HG03520 (cell line): ENCODE results near the gene KSR2.

Experiments
- ATAC-seq: cut with Tn5 transposase; IDR thresholded peaks from one replicate; pipeline ENCODE4 v1.9.1; 2021; ENCODE audit warnings: mild to moderate bottlenecking, moderate library complexity; ENCODE audit not compliant: unreplicated experiment

Gene KSR2

DNA sequence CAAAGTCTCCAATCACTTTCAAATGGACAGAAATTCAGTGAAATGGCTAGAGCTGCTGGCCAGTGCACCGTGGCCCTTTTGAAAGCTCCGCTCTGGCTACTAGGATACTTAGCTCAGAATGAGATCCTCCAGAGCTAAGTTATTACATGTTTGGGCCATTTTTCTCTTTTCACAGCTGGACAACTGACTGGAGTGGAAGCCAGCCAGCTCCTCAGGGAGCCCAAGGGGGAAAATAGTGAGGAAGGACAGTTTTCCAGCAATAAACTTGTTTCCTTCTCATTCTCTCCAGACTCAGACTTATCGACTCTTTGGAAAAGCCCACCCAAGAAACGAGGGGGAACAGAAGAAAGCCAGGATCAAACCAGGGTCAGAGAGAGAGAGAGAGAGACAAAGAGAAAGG is 266.0 kb downstream of the KSR2 start:
- ATAC-seq, result no peak

DNA sequence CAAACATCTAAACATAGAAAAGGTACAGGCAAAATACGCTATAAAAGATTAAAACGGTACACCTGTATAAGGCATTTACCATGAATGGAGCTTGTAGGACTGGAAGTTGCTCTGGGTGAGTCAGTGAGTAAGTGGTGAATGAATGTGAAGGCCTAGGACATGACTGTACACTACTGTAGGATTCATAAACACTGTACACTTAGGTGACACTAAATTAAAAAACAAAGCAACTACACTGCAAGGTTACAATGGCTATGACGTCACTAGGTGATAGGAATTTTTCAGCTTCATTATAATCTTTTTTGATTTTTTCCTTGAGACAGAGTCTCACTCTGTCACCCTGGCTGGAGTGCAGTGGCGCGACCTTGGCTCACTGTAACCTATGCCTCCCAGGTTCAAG is 269.2 kb downstream of the KSR2 start:
- ATAC-seq, result no peak

GRCh38 chr12:117699118-117699517 is 269.7 kb downstream of the KSR2 start:
- no peak for ATAC-seq

- ATAC-seq, result no peak
These were observed 272.8 kb downstream of the KSR2 start for GRCh38 chr12:117695956-117696355.

- ATAC-seq, result no peak
These were observed 276.3 kb downstream of the KSR2 start for GRCh38 chr12:117692512-117692911.

DNA sequence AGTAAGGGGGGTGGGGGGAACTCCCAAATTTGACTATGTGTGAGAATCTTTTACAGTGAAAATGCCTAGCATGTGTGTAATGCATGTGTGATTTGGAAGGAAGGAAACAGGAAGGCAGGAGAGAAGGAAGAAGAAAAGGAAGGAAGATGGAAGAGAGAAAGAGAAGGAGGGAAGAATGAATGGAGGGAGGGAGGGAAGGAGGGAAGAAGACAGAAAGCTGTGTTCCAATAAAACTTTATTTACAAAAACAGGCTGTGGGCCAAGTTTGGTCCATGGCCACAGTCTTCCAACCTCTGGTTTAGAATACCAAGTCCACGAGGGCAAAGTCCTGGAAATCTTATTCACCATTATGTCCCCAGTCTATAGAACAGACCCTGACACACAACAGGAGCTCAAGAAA is 278.9 kb downstream of the KSR2 start:
- ATAC-seq, result no peak

DNA sequence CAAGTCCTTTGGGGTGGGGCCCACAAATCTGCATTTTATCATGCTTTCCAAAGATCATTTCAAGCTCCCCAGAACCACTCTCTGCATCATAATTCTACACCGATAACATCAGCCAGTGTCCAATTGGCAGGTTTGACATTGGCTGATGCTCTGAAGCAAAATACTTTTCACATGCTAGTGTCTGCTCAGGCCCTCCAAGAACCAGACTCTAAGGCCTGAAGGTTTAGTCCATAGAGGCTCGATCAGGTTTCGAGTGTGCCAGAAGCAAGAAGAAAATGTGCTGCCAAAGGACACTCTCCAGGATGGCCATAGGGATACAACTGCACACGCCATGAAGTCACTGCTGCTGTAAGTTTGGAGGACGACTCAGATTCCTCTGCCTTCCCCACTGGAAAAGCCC is 280.3 kb downstream of the KSR2 start:
- ATAC-seq, result no peak

DNA sequence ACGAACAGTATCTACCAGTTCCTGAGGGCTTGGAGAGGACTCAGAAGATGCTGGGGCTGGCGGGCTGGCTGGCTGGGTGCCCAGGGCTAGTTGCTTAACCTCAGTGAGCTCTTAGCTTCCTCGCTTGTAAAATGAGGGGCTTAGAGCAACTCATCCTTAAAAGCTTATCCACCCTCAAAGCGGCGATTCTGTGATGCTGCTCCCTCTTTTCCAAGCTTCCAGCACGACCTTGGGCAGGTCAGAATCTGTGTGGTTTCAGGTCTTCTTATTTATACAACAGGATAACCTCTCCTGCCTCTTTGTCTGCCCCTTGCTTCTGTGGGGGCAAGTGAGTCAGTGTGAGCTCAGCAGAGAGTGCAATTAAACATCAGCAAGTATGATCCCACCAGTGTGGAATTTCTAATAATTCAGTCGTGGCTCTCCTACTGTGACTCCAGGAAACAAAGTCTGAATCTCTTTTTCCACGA is 281.8 kb downstream of the KSR2 start:
- no peak for ATAC-seq

DNA sequence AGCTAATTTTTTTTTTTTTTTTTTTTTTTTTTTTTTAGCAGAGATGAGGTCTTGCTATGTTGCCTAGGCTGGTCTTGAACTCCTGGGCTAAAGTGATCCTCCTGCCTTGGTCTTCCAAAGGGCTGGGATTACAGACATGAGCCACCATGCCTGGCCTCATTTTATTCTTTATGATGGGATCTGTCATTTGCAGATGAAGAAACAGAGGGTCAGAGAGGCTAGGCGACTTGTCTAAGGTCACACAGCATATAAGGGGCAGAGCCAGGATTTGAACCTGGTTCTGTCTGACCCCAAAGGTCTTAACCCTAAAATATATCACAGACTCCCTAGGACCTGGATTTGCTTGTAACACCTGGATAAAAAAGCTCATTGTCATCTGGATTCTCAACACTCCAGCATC is 282.6 kb downstream of the KSR2 start:
- no peak for ATAC-seq

- no peak for ATAC-seq
These were observed 283.5 kb downstream of the KSR2 start for GRCh38 chr12:117685110-117685926.

GRCh38 chr12:117684471-117684870 is 284.3 kb downstream of the KSR2 start:
- no peak for ATAC-seq

- no peak for ATAC-seq
These were observed 288.5 kb downstream of the KSR2 start for GRCh38 chr12:117680312-117680711.

GRCh38 chr12:117679776-117680175 is 289.0 kb downstream of the KSR2 start:
- no peak for ATAC-seq

GRCh38 chr12:117674763-117675162 is 294.0 kb downstream of the KSR2 start:
- ATAC-seq, result no peak

GRCh38 chr12:117674313-117674712 is 294.5 kb downstream of the KSR2 start:
- no peak for ATAC-seq

DNA sequence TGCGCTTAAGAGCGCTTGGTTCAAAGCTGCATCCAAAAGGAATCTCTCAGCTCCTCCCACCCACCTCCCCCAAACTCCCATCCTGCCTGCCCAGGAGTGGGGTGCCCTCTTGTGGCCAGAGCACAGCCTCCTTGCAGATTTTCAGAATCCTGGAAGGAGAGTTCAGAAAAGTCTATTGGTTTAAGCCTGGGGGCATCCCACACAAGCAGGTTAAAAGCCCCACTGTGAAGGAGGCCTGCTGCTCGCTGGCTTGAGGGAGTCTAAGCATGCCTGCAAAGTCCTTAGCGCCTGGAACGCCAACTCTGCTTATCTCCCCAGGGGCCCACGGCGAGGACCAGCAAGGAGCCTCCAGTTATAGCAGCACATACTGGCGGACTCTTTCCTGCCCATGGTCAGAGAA is 297.1 kb downstream of the KSR2 start:
- ATAC-seq, result no peak

- no peak for ATAC-seq
These were observed 304.6 kb downstream of the KSR2 start for GRCh38 chr12:117664169-117664568.

DNA sequence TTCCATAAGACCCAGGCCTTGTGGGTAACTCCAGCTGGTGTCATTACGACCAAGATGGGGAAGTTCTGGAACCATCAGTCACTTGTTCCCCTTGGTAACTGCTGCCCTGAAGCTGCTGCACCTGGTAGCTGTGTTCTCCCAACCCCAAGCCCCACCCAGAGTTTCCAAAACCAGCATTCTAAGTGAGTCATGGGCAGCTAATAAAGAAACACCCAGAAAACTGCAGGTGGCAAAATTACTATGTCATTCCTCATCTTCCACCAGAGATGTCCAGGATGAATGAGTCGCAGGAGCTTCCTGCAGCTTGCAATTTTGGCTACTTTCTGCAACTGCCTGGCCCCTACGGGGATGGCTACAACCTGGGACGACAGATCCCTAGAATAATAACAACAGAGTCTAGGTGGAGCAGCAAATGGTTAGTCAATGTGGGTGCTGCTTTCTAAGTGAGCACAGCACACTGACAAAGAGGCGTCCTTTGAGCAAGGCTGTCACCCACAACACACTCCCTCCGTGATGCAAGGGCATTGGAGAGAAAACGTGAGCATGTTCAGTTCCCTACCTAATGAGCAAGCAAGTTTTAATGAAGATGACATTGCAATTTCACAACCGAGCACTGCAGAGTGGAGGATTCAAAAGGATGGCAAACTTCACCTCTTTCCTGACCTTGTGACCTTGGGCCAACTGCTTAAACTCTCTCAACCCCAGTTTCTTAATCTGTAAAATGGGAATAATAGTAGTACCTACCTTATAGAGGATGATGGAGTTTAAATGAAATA is 306.0 kb downstream of the KSR2 start:
- ATAC-seq, result no peak

- ATAC-seq, result no peak
These were observed 306.6 kb downstream of the KSR2 start for GRCh38 chr12:117662220-117662619.

GRCh38 chr12:117661471-117661870 is 307.3 kb downstream of the KSR2 start:
- ATAC-seq, result no peak

DNA sequence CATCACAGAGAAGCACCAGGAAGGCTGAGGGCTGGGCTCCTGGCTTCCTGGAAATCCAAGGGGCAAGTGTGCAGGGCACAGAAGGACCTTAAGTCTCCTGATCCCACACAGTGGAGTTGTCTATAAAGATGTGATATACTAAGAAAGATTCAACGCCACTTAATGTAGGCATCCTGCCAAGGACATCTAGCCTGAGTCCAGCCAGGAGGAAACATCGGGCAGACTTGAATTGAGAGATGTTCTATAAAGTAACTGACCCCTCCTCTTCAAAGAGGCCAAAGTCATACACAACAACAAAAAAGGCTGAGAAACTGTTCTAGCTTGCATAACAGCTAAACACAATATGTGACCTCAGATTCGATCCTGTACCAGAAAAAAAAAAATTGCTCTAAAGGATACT is 307.9 kb downstream of the KSR2 start:
- ATAC-seq, result no peak

DNA sequence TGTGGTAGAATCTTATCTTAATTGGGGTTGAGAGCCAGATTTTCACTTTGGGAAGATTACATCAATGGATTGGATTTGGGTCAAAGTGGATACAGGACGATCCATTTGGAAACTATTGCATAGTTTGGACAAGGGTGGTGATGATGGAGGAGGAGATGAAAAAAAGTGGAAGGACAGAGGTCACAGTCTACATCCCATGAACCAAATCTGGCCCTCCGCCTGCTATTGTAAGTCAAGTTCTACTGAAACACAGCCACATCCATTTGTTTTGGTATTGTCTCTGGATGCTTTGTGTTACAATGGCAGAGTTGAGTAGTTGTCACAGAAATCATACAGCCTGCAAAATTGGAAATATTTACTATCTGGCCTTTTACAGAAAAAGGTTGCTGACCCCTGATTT is 310.6 kb downstream of the KSR2 start:
- ATAC-seq, result no peak
